SK-N-MC (cell line): ENCODE results near the gene ABCD1.
"Not testable (repeated sequence)": the region's sequence is repeated elsewhere in the genome, so short reads cannot be mapped to it uniquely, and the experiment has no call there.

Experiments used
- DNase-seq: peaks from one replicate; pipeline ENCODE4 v3.0.0-alpha.2; 2011; ENCODE audit warnings: low read depth, low spot score
- H3K27ac ChIP-seq: fragments of 200-600 bp; sonication (generic); 2 replicates; pipeline ENCODE4 v1.5.1; 2016; ENCODE audit warnings: mixed run types
- H3K36me3 ChIP-seq: fragments of 200-600 bp; sonication (generic); 2 replicates; pipeline ENCODE4 v1.6.1; 2017; ENCODE audit warnings: antibody characterized with exemption, low read length, mixed read lengths; ENCODE audit not compliant: insufficient read depth
- H3K4me3 ChIP-seq: fragments of 200-600 bp; sonication (generic); 2 replicates; pipeline ENCODE4 v1.5.1; 2016
- H3K9ac ChIP-seq: fragments of 200-600 bp; sonication (generic); 2 replicates; pipeline ENCODE4 v1.8.0; 2017; ENCODE audit warnings: mixed run types, mixed read lengths; ENCODE audit not compliant: insufficient read length
- H3K9me3 ChIP-seq: fragments of 200-600 bp; sonication (generic); 2 replicates; pipeline ENCODE4 v1.6.1; 2017; ENCODE audit warnings: low read depth, mild to moderate bottlenecking, antibody characterized with exemption, low read length, moderate library complexity, mixed read lengths
- EZH2 ChIP-seq: fragments of 200-600 bp; sonication (generic); IDR thresholded peaks from one replicate; pipeline ENCODE4 v1.6.1; 2017; ENCODE audit warnings: antibody characterized with exemption
- FOXP2 ChIP-seq: optimal IDR thresholded peaks from 2 replicates; pipeline ENCODE3; 2011; ENCODE audit warnings: mild to moderate bottlenecking, moderate library complexity; ENCODE audit not compliant: insufficient read depth; ENCODE audit errors: extremely low read length, control extremely low read depth
- POLR2AphosphoS5 ChIP-seq: IDR thresholded peaks from 2 replicates; pipeline ENCODE4 v1.6.1; 2012; ENCODE audit warnings: mild to moderate bottlenecking, low read depth, low read length, borderline replicate concordance

Gene ABCD1

GRCh38 chrX:153744210-153745066 lies 19.8 kb downstream of the ABCD1 start:
- no peak for DNase-seq
- H3K27ac ChIP-seq = no peak overlapping the region
- TF ChIP-seq POLR2AphosphoS5 (no peak), EZH2 (no peak), FOXP2 (no peak)
- no peaks in the 10 kb centered on the region for H3K9me3 ChIP-seq
- no peaks in the 10 kb centered on the region for H3K36me3 ChIP-seq
- H3K9ac ChIP-seq = no peak overlapping the region
- no peak overlapping the region for H3K4me3 ChIP-seq

GRCh38 chrX:153745067-153745433 lies 20.4 kb downstream of the ABCD1 start:
- not testable (repeated sequence) for H3K9me3 ChIP-seq, DNase-seq

GRCh38 chrX:153746359-153746758 lies 21.7 kb downstream of the ABCD1 start:
- Histone ChIP-seq H3K4me3 (no peak overlapping the region), H3K9ac (no peak overlapping the region), H3K36me3 (no peaks in the 10 kb centered on the region), H3K9me3 (no peaks in the 10 kb centered on the region), H3K27ac (no peak overlapping the region)
- no peak for DNase-seq
- no peak for TF ChIP-seq POLR2AphosphoS5
- no peak for TF ChIP-seq FOXP2
- no peak for TF ChIP-seq EZH2

More at GRCh38 chrX:153745067-153745433, 20.4 kb downstream of the ABCD1 start:
- H3K27ac ChIP-seq, H3K9ac ChIP-seq, H3K4me3 ChIP-seq, H3K36me3 ChIP-seq: not testable (repeated sequence)

GRCh38 chrX:153746991-153747390 lies 22.3 kb downstream of the ABCD1 start:
- H3K36me3 ChIP-seq, H3K9me3 ChIP-seq: not testable (repeated sequence)

GRCh38 chrX:153749017-153749416 lies 24.4 kb downstream of the ABCD1 start:
- not testable (repeated sequence) for H3K4me3 ChIP-seq, H3K27ac ChIP-seq, H3K9me3 ChIP-seq, H3K36me3 ChIP-seq, DNase-seq, H3K9ac ChIP-seq

More at GRCh38 chrX:153746991-153747390, 22.3 kb downstream of the ABCD1 start:
- H3K9ac ChIP-seq, DNase-seq, H3K27ac ChIP-seq, H3K4me3 ChIP-seq: not testable (repeated sequence)

GRCh38 chrX:153750127-153750774 lies 25.6 kb downstream of the ABCD1 start:
- Histone ChIP-seq H3K9me3 (no peaks in the 10 kb centered on the region), H3K4me3 (no peak overlapping the region), H3K27ac (no peak overlapping the region), H3K9ac (no peak overlapping the region), H3K36me3 (no peaks in the 10 kb centered on the region)
- DNase-seq = no peak
- TF ChIP-seq EZH2 = no peak
- TF ChIP-seq FOXP2 = no peak
- TF ChIP-seq POLR2AphosphoS5 = no peak

GRCh38 chrX:153755136-153755535 lies 30.5 kb downstream of the ABCD1 start:
- Histone ChIP-seq H3K9me3 (no peaks in the 10 kb centered on the region), H3K9ac (no peak overlapping the region), H3K36me3 (no peaks in the 10 kb centered on the region), H3K4me3 (no peak overlapping the region), H3K27ac (no peak overlapping the region)
- no peak for DNase-seq
- TF ChIP-seq POLR2AphosphoS5 (no peak), FOXP2 (no peak), EZH2 (no peak)

- Histone ChIP-seq H3K36me3 (no peaks in the 10 kb centered on the region), H3K27ac (no peak overlapping the region), H3K9me3 (no peaks in the 10 kb centered on the region), H3K4me3 (no peak overlapping the region), H3K9ac (no peak overlapping the region)
- no peak for TF ChIP-seq FOXP2
- no peak for TF ChIP-seq EZH2
- TF ChIP-seq POLR2AphosphoS5 = no peak
- DNase-seq = no peak
Measured at GRCh38 chrX:153761863-153762262, 37.2 kb downstream of the ABCD1 start.

- no peak for DNase-seq
- Histone ChIP-seq H3K9ac (no peak overlapping the region), H3K9me3 (no peaks in the 10 kb centered on the region), H3K36me3 (no peaks in the 10 kb centered on the region), H3K27ac (no peak overlapping the region), H3K4me3 (no peak overlapping the region)
- no peak for TF ChIP-seq POLR2AphosphoS5
- no peak for TF ChIP-seq FOXP2
- TF ChIP-seq EZH2 = no peak
Measured at GRCh38 chrX:153762626-153763173, 38.0 kb downstream of the ABCD1 start.
